Embryonic facial prominence (tissue), 1 donor: ENCODE data around the gene NUDT12.

Experiments used
- DNase-seq: peaks from one replicate; pipeline ENCODE4 v3.0.0-alpha.2; 2016; ENCODE audit errors: extremely low spot score

Gene NUDT12

DNA sequence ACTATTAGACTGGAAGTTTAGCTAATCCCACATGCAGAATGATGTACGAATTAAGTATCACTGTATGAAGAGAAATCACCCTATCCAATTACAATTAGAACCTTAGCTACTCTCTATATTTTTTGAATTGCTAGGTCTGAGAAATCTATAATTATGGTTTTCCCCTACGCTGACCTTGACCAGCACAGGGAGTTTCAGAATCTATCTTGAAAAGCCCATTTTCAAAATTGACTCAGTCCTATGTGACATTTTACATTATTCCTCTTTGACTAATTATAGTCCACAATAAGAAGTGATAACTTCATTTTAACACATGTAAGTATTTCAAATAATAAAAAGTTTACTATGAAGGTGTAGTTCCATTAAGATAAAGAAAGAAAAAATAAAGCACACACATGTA is 21.5 kb downstream of the NUDT12 start:
- no peak for DNase-seq

DNA sequence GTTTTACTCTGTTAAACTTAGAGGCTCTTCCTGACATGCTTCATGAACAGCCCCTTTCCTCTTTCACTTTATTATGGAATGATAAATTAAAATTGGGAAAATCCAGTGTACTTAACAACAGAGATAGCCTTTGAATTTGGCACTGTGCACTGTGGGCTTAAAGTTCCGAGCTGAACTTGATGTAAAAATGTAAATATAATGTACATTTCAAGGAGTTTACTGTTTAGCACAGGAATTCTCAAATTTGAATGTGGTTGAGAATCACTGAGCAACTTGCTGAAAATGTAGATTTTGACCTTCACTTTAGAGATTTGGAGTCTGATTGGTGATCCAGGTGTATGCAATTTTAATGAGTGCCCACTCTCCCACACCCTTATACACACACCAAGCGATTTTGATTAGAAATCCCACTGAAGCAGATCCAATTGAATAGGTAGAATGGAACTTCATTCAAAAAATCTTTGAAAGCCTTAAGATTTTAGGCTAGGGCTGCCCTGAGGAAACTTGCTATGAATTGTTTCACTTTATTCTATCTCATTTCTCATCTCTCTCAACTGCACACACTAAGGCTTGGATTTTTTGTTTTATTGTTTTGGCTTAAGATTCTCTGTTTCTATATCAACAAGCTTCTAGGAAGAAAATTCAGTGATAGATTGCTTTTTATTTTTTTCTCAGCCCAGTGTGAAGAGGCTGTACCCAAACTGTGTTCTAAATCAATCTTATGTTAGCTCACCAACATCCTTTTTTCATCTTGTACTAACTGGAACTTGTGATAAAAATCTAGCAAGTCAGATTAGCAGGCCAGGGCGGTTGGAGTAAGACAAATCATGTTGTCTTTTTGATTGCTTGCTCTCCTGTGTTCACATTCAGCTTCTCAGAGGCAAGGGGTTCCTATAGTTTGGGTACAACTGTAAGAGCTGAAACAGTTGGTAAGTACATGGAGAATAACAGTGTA is 22.9 kb downstream of the NUDT12 start:
- no peak for DNase-seq

GRCh38 chr5:103532086-103532734 is 30.4 kb downstream of the NUDT12 start:
- no peak for DNase-seq

DNA sequence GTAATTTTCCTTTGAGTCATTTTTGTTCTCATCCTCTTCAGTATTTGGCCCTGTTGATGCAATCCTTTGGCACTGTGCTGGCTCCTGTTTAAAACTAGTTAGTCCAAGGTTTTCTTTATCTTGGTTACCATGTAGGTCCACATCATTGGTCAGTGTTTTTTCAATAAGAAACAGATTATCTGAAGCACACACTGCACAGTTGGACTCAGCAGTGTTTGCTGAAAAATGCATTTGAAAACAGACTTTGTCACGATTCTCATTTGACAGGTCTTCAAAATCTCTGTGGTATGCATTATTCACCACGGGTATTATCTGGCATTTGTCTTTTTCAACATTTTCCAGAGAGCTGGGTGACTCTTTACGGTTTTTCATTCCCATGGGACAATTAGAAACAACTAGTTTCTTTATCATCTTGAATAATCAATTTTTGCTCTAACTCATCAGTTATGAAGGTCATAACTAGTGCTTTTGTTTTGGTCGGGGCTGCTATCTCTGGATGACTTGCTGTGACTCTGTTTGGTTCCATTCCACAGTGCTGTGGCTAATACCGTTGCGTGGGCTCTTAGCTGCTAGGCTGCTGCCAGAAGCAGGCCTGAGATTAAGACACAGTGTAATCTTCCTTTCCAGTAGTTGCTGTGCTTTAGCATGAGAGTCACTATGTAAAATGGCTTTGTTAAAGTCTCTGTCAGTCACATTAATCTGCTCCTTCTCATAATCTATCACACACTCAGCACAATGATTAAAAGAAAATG is 36.2 kb downstream of the NUDT12 start:
- no peak for DNase-seq

DNA sequence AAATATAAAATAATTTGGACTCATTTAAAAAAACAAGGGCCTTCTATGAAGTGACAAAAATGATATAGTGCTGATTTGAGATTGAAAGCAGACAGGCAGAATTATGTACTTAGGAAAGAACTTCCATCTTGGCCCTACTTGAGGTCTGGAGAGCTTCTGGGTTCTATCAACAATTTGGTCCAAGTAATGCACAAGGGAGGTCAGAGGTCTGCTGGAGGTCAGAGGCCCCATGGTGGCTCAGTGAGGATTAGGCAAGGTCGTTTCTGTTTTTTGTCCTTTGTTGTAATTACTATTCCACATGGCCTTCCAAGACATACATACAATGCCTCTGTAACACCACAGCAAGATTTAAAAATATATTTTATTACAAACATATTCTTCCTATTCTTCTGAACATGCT is 37.2 kb downstream of the NUDT12 start:
- DNase-seq, result no peak

- no peak for DNase-seq
Observed at GRCh38 chr5:103523319-103523718, 39.3 kb downstream of the NUDT12 start.

DNA sequence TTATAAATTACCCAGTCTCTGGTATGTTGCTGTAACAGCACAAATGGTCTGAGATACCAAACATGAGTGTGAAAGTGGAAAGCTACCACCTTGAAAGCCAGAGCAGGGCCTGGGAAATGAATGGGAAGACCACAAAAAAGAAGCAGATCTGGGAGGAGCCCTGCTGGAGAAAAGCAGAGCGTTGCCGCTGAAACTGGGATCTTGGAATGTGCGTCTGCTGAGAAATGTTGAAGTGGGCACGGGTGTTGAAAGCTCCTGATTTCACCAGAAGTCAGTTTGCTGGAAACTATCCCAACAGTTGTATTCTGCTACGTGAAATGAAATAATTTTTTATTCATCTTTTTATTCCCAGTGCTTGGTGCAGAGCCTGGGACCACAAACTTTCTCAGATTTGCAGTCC is 40.0 kb downstream of the NUDT12 start:
- no peak for DNase-seq

- no peak for DNase-seq
Observed at GRCh38 chr5:103519550-103519949, 43.0 kb downstream of the NUDT12 start.

DNA sequence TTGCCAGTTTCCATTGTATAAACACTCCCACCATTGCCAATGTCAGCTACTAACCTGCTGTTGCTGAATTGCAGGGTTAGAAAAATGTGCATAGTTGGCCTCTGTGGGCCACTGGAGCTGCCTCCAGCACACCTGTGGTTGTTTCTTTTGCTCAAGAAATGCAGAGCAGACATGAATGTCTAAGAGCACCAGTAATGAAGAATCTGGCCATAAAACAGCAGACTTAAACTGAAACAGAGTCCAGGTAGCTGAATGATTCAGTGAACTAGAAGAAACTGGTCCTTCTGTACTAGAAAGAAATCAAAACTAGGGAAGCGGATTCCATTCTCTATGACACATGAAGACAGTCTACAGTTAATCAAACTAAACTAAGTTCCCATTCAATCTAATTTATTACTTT is 48.2 kb downstream of the NUDT12 start:
- no peak for DNase-seq

- DNase-seq, result no peak
Observed at GRCh38 chr5:103513701-103514100, 48.9 kb downstream of the NUDT12 start.

GRCh38 chr5:103512500-103512899 is 50.1 kb downstream of the NUDT12 start:
- no peak for DNase-seq

DNA sequence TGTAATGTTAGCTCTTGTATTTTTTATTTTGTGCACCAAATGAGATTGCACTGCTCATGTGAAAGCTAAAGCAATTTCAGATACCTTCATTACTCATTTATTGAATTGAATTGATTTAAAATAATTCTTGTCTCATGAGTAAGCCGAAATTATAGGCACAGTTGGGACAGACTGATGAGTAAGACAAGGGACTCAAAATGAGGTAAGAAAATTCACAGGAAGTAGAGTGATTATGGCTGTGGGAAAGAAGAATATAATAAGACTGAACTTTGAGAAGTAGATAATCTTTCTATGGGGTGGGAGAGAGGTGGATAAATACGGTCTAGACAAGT is 51.1 kb downstream of the NUDT12 start:
- no peak for DNase-seq

DNA sequence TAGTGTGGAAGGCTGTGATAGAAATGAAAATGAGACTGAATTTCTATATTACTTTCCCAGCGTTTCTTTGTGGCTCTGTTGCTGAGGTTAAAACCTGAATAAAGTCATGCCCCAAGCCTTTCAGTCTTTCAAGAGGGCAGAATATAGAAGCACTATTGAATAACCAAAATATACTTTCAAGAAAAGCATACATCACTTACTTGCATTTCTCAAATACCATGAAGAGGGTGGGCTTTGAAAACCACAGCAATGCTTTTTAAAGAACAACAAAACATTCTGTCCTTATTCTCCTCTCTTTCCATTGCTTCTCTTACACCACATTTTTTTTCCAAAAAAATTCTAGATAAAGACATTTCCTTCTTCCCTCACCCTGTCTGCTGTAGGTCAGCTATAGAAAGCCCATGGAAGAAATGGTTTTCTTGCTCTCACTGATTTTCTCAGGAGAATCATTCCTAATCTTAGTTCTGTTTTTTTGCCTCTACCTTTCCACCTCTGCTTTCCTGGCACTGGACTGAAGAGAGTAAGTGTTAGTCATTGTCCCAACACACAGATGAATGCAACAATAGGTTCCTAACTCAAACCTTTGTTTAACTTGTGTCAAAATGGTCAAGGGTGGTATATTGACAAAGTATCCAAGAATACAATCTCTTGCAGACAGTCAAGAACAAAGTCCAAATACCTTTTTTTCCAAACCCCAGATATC is 51.6 kb downstream of the NUDT12 start:
- DNase-seq, result no peak

DNA sequence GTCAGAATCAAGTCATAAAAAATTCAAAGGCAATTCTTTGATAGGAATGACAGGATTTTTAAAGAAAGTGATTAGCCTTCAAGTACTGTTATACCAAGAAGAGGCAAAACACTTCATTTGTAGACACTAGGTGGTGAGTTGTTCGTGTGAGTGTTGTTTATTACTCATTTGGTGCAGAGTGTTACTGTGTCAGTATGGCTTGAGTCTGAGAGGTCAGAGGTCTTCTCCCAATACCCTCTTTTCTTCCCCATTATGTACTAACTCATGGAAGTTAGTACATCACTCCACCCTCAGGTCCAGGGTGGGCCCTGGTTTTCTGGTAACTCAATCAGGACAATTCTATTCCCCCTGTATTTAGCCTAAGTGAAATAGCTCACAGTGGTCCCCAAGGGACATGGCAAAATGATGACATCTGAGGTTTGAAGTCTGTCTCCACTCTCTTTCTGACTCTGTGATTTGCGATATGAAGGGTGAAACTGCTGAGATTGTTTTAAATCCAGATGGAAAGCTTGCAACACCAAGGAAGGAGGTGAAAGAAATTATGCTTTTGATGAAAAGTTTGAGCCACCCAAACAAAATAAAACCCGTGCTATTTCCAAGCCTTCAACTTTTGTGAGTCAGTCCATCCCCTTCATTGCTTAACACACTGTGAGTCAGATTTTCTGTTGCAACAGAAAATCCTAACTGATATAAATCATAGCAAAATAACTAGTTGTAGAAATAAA is 56.8 kb downstream of the NUDT12 start:
- DNase-seq, result no peak

- DNase-seq, result no peak
Observed at GRCh38 chr5:103503066-103503465, 59.5 kb downstream of the NUDT12 start.

GRCh38 chr5:103502662-103503061 is 59.9 kb downstream of the NUDT12 start:
- no peak for DNase-seq
